GM18517 (cell line): Measurements from ENCODE around the gene ITSN1.
"Not testable (repeated sequence)": the region's sequence is repeated elsewhere in the genome, so short reads cannot be mapped to it uniquely, and the experiment has no call there.

Source experiments
- ATAC-seq: cut with Tn5 transposase; IDR thresholded peaks from one replicate; pipeline ENCODE4 v1.9.1; 2021; ENCODE audit warnings: mild to moderate bottlenecking, moderate library complexity; ENCODE audit not compliant: unreplicated experiment

Gene ITSN1

DNA sequence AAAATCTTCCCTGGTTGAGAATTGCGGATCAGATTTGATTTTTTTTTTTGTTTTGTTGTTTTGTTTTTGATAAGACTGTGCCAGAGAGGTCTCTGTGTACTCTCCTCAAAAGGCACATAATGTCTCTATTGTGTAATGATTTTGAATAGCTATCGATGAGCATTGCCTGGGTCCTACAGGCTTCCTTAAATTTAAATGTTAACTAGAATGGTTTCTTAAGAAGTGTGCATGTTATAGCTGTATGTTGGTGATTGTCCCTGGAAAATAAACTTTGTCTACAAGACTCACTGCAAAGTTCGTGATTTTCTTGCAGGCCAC lies 121.2 kb downstream of the ITSN1 start:
- no peak for ATAC-seq

DNA sequence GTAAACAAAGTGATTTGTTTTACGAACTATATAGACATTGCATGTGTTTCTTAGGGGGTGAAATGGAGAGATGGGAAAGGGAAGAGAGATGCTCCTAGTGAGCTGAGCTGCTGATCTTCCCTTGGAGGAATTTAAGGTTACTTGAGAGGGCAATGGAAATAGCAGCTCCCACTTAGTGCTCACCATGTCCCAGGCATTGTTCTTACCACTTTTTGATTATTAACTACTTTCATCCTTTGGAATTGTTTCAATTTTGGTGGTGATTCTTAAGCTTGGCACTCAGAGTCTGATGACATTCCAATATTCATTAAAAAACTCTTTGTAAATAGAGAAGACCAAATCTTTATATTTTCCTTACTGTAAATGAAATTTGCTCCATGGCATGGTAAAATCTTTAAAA lies 124.9 kb downstream of the ITSN1 start:
- ATAC-seq, result no peak

DNA sequence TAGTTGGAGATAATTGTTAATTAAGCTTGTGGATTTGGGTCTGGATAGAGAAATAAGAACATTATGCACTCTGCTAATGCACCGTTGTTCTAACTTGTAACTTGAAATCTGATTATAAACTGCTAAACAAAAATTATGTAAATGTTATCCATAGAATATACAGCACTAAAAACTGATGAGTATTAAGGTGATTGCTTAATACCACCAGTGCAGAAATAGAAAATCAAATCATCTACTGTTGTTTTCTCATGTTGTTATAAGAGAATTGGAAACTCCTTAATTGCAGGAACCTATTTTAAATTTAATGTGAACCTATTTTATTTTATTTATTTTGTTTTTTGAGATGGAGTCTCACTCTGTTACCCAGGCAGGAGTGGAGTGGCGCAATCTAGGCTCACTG lies 125.7 kb downstream of the ITSN1 start:
- ATAC-seq, result no peak

DNA sequence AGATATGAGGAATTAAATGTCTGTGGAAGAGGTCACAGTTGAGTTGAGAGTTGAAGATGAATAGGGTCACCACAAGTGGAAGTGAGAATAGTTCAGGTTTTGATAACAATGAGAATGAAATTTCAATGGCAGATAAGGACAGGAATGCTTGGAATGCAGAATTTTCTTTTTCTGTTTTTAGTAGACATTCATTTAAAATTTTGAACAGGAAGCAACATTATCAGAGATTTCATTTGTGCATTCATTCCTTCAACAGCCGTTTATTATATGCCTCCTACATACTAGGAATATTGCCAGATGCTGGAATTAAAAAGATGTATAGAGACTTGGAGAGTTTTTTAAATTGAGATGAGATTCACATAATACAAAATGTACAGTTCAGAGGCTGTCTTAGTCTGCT lies 126.8 kb downstream of the ITSN1 start:
- no peak for ATAC-seq

DNA sequence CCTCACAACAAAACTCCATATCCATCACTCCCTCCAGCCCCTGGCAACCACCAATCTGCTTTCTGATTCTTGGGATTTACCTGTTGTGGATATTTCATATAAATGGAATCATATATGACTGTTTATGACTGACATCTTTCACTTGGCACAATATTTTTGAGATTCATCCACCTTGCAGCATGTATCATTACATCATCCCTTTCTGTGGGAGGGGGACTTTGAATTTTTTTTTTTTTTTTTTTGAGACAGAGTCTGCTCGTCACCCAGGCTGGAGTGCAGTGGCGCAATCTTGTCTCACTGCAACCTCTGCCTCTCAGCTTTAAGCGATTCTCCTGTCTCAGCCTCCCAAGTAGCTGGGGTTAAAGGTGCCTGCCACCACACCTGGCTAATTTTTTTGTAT lies 128.2 kb downstream of the ITSN1 start:
- ATAC-seq, result no peak

DNA sequence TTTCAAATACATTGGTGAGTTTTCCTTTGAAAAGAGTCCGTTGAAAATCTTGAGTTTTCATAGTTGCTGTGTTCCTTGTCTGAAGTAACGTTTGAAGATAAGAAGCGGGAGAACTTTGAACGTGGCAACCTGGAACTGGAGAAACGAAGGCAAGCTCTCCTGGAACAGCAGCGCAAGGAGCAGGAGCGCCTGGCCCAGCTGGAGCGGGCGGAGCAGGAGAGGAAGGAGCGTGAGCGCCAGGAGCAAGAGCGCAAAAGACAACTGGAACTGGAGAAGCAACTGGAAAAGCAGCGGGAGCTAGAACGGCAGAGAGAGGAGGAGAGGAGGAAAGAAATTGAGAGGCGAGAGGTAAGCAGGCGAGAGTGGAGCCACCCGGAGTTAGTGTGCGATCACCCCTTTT lies 129.7 kb downstream of the ITSN1 start:
- ATAC-seq, result no peak

DNA sequence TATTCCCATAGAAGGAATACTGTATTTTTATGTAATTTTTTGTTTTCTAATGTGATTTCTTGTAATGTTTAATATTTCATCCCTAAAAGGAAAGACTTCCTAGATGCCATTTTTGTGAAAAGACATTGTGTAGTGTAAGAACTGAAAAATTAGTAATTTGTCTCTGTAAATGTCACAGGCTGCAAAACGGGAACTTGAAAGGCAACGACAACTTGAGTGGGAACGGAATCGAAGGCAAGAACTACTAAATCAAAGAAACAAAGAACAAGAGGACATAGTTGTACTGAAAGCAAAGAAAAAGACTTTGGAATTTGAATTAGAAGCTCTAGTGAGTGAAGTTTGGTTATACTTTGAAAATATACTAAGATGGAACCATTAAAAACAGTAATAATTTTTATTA lies 132.2 kb downstream of the ITSN1 start:
- no peak for ATAC-seq

DNA sequence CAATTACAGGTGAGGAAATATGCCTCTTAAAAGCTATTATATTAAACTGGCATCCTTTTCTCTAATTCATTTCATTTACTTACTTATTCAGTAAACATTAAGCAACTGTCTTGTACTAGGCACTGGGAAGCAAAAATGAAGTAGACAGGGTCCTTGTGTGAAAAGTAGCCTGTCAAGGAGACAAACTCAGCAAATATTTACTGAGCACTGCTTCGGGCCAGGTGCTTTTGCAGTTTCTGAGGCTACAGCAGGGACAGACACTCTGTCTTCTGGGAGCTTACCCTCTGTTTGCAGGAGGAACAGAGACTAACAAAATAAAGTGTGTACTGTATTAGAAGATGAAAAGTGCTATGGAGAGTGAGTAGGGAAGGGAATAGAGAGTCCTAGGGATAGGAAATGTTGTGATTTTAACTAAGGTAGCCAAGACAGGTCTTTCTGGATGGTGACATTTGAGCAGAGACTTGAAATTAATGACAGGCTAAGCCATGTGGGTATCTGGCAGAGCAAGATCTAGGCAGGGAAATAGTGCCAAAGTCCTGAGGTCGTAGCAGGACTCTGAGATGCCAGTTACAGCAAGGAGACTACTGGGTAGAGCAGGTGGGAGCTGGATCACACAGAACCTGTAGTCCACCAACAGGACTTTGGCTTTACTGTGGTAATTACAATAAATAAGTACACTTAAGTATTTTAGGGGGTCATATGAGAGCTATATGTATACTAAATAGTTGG lies 133.0 kb downstream of the ITSN1 start:
- no peak for ATAC-seq

DNA sequence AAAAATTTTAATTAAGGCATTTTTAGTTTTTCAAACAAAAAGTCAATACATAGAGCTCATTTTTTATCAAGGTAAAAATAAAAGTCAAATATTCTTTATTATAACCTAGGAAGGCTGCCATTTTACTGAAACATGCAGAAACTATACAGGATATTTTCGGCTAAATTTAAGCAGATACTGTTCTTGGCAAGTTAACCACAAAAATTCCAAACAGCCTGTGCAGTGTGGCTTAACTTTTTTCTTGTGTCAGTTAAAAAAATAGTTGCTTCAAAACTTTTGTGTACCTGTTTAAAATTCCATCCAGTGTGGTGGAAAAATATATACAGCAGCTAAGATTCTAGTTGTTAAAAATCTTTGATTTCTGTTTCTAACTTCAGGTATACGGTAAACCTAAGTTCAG lies 138.3 kb downstream of the ITSN1 start:
- ATAC-seq, result no peak

DNA sequence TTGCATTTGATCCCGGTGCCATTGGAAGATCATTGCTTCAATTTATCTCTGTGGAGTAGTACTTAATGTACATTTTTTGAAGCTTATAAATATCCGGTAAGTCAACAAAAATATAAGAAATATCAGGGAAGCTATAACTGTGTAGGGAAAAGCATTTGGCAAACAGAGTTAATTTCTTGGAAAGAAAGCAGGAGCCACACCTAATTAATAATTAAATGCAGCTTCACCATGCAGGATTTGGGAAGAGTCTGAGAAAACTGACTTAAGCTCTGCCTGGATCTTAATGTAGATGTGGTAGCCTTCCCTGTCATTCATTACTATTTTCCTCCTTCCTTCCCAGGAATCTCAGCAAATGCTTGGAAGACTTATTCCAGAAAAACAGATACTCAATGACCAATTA lies 138.8 kb downstream of the ITSN1 start:
- no peak for ATAC-seq

DNA sequence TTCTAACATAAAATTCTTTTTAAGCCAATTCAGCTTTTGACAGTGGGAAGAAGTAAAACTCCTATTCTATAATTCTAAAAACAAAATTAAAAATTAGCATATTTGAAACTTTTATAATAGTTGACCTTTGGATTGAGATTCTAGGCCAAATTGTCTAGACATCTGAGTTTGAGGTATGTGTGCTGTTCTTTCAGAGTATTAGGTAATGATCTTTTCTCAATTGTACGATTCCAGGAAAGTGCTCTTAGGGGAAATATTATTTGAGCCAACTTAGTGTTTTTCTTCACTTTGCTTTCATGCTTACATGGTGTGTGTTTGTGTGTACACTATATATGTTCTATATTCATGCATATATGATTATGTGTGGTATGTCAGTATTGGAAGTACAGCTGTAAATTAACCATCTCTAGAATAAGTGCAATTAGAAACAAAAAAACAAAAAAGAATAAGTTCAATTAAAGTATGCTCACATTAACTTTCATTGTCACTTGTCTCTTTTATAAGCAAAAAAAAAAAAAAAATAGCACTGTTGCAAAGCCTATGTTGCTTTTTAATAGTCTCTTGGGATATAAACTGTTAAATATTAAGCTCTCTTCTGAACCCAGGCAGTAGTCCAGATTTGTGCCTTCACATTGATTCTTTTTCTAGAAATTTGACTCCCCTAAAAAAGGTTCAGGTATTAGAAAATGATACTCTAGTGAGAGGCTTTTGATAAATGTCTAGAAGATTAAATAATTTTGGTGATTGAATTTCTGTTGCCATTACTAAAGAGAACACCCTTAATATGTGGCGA lies 141.1 kb downstream of the ITSN1 start:
- ATAC-seq, result no peak

DNA sequence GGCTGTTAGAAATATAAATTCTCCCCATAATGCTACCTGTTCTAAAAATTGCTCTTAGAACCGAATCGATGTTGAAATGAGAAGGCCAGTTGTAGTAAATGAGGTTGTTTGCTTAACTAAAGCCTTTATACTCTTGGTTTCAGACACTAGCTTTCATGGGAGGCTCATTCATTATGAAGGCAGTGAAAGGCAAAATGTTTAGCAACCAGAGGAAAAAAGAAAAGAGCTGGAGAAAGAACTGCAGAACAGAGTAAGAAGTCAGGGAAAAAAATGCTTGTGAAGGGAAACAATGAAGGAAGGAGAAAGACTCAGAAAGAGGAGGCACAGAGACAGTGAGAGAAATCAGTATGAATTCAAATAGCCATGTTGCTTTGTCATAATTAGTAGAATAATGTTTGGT lies 145.1 kb downstream of the ITSN1 start:
- ATAC-seq, result no peak

DNA sequence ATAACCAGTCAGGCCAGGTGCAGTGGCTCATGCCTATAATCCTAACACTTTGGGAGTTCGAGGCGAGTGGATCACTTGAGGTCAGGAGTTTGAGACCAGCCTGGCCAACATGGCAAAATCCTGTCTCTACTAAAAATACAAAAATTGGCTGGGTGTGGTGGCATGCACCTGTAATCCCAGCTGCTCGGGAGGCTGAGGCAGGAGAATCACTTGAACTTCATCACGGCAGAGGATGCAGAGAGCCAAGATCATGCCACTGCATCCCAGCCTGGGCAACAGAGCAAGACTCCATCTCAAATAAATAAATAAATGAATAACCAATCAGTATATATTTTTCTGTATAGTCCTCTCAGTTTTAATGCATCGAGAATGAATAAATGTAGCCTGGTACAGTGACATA lies 146.1 kb downstream of the ITSN1 start:
- not testable (repeated sequence) for ATAC-seq

DNA sequence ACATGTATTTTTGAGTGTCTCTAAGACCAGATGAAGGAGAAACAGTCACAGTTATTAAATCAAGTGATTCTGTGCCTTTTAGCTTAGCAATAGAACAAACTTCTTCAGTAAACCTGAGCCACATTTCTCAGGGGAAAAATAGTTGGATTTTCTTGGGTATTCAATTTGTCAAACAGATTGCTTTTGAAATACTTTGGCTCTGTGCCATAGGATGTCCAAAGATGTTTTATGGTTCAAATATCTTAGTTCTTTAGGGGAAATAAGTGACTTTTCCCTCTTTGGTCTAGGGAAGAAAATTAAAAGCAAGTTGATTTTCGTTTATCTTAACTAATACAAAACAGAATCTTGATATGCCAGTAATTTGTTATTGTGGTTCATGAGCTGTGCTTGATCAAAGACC lies 147.4 kb downstream of the ITSN1 start:
- ATAC-seq, result no peak

DNA sequence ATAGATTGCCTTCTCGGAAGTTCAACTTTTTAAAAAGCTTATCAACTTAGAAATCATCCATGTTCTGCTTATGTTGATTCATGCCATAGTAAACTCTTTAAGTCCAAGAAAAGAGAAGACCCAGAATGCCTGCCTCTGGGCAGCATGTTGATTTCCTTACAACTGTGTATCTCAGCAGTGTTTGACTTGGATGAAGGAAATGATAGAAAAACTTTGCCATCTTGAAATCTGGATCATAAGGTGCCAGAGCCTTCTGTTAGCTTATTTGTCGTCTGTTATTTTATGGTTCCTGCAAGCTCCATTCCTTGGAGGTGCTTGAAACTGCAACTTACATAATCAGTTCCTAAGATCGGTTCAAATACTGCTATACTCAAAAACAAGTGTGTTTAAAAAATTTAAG lies 148.8 kb downstream of the ITSN1 start:
- ATAC-seq, result no peak

DNA sequence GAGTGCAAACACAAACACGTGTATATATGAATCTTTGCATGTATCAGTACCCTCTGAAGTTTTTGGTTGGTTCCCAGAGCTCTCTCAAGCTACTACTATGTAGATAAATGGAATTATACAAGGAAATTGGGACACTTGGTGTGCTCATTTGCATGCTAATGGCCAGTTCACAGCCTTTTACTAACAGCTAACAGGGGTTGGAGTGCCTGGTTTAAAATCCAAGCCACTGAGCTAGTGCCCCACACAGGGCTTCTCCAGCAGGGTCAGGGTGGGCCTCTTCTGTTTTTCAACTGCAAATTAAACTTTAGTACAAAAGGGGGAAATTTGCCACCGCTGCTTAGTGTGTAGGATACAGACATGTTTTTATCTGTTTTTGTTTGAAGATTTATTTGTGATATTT lies 152.3 kb downstream of the ITSN1 start:
- ATAC-seq, result no peak

DNA sequence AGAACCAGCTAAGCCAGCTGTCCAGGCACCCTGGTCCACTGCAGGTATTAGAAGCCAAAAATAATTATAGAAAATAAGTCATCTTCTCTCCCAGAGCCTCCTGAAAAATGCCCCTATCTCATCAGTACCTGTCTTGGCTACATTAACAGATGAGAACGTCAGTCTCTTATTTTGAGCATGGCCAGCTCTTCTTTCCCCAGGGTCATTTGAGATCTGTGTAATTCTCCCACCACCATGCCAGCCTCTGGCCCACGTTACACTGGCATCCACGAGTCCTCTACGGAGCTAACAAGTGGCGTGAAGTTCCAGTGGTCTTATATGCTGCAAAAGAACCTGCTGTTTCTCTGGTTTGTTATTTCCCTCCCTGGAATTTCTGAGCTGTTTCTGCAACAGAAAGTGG lies 155.3 kb downstream of the ITSN1 start:
- ATAC-seq, result no peak

DNA sequence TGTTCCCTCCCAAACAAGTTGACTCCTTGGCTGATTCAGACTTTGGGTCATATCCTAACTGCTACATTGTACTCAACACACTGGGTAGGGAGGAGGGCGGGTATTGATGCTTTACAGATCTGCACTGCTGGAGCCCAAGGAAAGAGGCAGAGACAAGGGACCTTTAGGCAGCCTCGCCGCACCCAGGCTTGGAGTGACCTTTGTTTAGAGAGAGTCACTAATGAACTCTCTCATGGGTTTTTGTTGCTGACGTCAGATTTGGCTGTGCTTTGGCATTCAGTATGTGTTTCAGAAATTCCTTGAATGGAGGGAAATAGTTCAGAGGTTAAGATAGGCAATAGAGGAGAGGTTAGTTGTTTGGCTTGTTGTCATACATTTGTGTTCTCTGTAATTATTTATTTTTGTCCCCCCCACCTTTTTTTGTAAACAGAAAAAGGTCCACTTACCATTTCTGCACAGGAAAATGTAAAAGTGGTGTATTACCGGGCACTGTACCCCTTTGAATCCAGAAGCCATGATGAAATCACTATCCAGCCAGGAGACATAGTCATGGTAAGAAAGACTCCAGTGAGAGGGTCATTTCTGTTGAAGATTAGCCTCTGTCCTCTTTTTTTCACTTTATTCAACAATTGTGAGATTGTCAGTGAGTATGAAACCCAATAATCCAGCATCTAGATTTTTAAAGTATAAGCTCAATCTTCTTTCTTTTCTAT lies 157.2 kb downstream of the ITSN1 start:
- no peak for ATAC-seq

DNA sequence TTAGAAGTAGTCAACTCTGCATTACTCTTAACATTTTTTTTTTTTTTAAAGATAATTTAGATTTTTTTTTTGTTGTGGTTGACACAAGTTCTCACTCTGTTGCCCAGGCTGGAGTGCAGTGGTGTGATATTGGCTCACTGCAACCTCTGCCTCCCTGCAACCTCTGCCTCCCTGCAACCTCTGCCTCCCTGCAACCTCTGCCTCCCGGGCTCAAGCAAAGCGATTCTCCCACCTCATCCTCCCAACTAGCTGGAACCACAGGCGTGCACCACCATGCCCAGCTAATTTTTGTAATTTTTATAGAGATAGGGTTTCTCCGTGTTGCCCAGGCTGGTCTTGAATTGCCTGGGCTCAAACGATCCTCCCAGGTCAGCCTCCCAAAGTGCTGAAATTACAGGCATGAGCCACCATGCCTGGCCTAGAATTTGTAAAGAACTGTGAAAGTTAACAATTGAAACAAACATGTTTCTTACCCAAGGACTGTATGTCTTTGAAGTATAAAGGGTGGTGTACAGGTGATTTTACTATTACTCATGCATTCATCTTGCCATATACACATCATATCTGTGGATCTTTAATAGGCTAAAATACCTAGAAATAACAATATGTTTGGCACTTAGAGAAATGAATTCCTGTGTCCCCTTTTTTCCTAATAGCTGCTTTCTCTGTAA lies 158.6 kb downstream of the ITSN1 start:
- no peak for ATAC-seq

DNA sequence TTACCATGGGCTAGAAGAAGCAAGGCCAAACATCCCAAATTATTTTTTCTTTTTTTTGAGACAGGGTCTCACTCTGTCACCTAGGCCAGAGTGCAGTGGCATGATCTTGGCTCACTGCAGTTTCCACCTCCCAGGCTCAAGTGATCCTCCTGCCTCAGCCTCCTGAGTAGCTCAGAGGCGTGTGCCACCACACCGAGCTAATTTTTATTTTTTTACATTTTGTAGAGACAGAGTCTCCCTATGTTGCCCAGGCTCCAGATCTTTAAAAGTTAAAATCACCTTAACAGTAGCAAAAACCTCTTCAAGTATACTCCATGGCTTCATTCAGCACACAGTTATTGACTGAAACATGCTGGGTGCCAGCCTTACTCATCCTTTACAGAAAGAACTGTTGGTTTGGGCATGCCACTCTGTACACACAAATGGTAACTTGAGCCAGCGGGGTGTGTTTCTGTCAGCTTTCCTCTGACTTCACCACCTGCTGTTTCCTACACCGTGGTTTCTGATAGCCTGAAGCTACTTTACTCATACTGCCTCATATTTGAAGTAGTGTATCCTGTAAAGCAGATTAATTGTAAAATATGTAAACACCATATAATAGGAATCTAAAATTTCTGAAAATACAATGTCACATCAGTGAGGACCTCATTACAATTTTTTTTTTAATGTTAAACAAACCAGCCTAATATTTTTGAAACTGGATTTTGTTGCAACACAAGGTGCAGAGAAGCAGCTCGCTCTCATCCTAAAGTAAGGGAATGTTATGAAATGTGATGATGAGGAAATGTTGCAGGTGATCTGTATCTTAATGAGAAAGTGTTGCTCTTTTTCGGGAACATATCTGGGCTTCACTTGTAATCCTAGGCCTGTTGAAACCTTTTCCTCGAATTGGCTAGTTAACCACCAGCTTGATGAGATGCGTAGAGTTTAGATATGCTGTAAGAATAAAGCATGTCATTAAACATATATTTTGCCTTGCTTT lies 159.4 kb downstream of the ITSN1 start:
- no peak for ATAC-seq
